HL-60/S4 treated with phorbol 12-myristate 13-acetate at 8.2 ng/mL for 4 days and 3 days (cell line): Measurements from ENCODE around the gene PLSCR3.

Source experiments
- in situ Hi-C: fragments of 300-500 bp; cut with MboI; formaldehyde crosslinking; loops from 2 replicates; pipeline ENCODE4 v1.15.0; 2022; ENCODE audit warnings: low sequenced_read_pairs

Gene PLSCR3

DNA sequence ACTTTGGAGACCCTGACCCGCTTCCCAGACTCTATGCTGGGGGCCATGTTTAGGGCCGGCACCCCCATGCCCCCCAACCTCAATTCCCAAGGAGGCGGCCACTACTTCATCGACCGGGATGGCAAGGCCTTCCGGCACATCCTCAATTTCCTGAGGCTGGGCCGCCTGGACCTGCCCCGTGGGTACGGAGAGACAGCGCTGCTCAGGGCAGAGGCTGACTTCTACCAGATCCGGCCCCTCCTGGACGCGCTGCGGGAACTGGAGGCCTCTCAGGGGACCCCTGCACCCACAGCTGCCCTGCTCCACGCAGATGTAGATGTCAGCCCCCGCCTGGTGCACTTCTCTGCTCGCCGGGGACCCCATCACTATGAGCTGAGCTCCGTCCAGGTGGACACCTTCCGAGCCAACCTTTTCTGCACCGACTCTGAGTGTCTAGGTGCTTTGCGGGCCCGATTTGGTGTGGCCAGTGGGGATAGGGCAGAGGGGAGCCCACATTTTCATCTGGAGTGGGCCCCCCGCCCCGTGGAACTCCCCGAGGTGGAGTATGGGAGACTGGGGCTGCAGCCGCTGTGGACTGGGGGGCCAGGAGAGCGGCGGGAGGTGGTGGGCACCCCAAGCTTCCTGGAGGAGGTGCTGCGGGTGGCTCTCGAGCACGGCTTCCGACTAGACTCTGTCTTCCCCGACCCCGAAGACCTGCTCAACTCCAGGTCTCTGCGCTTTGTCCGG is 41.3 kb downstream of the PLSCR3 start:
- in situ Hi-C loops: loop anchor here (25.0 kb wide), 1 partner anchor 184 kb away; the partner anchor contains the start of gene TNFSF12

- in situ Hi-C loops: loop anchor here (25.0 kb wide), 1 partner anchor 185 kb away; the partner anchor contains the start of gene TNFSF12
These were observed 41.8 kb downstream of the PLSCR3 start for GRCh38 chr17:7352503-7352889.

DNA sequence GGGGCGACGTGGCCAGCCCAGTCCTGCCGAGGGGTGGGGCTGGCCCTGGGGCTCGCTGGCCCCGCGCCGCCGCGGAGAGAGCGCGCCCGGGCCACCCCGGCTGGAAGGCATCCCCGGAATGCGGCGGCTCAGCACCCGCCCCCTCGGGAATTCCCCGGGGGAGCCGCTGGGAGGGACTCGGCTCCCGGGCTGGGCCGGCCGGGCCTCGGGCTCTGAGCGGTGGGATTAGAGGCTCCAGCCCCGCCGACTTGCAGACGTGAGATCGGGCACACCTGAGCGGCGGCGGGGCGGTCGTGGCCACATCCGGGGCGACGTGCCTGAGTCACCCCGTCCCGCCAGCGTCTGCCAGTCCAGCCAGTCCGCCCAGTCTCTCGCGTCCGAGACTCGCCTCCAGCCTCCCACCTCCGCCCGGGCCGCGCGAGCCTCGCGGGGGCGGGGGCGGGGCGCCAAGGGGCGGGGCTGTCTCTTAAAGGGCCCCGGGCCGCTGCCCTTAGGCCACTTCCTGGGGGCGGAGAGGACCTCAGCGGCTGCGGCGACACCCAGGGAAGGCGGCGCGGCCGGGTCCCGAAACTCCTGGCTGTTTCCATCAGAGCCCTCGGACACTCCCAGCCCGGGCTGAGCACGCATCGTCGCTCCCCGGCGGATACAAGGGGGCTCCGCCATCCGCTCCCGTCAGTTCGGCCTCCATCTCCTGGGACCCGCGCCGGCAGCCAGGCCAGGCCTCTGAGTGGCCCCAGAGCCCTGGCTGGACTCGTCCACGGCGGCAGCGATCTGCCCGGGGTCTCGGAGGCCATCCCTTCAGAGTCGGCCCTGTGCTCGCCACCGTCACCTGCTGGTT is 42.4 kb downstream of the PLSCR3 start, which contains the start of gene KCTD11:
Gene KCTD11 (plus strand): TSS at position 498 of the 838 bp plus-strand sequence.
- in situ Hi-C loops: loop anchor here (25.0 kb wide), 1 partner anchor 185 kb away; the partner anchor contains the start of gene TNFSF12

- in situ Hi-C loops: loop anchor here (25.0 kb wide), 1 partner anchor 339 kb away; the partner anchor contains the start of genes TP53 and WRAP53
These were observed 45.7 kb downstream of the PLSCR3 start for GRCh38 chr17:7348478-7349242.

- in situ Hi-C loops: loop anchor here (25.0 kb wide), 1 partner anchor 339 kb away; the partner anchor contains the start of genes TP53 and WRAP53
These were observed 46.5 kb downstream of the PLSCR3 start for GRCh38 chr17:7347630-7348477.

GRCh38 chr17:7346761-7347614 is 47.3 kb downstream of the PLSCR3 start:
- in situ Hi-C loops: loop anchor here (25.0 kb wide), 1 partner anchor 340 kb away; the partner anchor contains the start of genes TP53 and WRAP53

DNA sequence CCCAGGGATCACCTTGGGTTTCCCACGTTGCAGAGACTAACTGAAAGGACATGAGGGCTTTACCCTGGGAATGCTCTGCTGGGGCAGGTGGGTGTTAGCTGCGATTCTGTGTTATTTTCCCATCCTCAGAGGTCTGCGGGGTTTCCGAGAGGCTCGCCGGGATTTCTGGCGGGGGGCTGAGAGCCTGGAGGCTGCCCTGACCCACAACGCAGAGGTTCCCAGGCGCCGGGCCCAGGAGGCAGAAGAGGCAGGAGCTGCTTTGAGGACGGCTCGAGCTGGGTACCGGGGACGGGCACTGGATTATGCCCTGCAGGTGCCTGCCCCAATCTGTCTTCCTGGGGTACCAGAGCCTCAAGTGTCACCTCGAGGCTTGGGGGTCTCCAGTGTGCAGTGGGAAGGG is 51.1 kb downstream of the PLSCR3 start:
- in situ Hi-C loops: loop anchor here (25.0 kb wide), 1 partner anchor 344 kb away; the partner anchor contains the start of genes TP53 and WRAP53

GRCh38 chr17:7341842-7342241 is 52.5 kb downstream of the PLSCR3 start:
- in situ Hi-C loops: loop anchor here (25.0 kb wide), 1 partner anchor 345 kb away; the partner anchor contains the start of genes TP53 and WRAP53

DNA sequence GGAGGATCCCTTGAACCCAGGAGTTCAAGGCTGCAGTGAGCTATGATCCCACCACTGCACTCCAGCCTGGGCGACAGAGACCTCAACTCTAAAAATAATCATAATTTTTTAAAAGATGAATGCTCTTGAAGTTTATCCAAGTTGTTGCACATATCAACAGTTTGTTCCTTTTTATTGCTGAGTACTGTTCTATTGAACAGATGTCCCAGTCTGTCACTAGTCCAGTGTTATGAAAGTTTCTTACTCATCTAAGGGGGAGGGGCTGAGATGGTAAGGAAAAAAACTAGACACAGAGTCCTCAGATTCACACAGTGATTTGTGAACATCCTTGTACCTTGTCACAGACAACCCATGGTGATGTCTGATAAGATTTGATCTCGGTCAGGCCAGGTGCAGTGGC is 54.1 kb downstream of the PLSCR3 start:
- in situ Hi-C loops: loop anchor here (25.0 kb wide), 1 partner anchor 347 kb away; the partner anchor contains the start of genes TP53 and WRAP53
